NCI-H2227 (cell line): ENCODE results near the gene ATP8B1.

Experiments
- DNase-seq: peaks from one replicate; lab custom pipeline; 2025; ENCODE audit not compliant: unreplicated experiment; lab: John Stamatoyannopoulos, UW

ATP8B1 gene

DNA sequence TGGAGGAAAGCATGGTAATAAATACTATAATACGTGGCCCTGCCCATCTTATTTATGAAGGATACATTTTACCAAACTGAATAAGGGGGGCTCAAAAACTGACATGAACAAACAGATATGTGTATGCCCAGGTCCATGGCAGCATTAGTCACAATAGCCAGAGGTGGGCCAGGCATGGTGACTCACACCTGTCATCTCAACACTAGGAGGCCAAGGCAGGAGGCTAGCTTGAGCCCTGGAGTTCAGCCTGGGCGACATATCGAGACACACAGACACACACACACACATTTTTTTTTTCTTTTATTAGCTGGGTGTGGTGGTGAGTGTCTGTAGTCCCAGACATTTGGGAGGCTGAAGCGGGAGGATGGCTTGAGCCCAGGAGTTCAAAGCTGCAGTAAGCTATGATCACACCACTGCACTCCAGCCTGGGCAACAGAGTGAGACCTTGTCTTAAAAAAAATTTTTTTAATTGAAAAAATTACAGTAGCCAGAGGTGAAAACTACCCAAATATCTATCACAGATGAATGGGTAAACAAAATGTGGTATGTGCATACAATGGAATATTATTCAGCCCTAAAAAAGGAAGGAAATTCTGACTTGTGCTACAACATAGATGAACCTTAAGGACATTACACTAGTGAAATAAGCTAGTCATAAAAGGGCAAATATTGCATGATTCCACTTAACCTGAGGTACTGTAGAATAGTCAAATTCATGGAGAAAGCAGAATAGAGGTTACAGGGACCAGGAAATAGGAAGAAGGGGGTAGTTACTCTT, 8.0 kb downstream of the ATP8B1 start:
- DNase-seq = no peak

DNA sequence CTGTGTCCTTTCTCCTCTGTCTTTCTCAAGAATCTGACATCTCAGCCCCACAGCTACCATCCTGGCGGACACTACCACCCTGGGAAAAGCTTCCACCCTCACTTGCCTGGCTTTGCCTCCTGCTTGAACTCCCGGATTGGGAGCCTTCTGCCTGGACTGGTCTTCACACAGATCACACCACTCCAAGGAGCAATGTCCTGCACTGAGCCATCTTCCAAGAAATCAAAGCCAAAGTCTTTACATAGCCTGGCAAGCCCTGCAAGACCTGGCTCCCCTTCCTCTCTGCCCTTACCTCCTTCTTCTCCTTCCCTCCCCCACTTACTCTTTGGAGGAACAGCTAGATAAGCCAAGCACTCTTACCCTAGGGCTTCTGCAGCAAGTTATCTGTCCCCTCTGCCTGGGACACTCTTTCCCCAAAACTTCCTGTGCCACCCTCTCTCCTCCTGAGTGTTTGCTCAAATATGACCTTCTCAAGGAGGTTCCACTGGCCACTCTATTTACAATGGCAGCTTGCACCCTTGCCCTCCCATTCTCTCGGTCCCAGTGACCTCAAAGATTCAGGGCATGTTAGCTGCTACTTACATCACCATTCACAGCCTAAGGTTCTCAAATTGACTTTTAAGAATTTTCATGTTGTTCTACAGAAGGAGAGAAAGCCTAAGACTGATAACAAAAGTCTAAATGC, 9.7 kb downstream of the ATP8B1 start:
- DNase-seq = no peak

DNA sequence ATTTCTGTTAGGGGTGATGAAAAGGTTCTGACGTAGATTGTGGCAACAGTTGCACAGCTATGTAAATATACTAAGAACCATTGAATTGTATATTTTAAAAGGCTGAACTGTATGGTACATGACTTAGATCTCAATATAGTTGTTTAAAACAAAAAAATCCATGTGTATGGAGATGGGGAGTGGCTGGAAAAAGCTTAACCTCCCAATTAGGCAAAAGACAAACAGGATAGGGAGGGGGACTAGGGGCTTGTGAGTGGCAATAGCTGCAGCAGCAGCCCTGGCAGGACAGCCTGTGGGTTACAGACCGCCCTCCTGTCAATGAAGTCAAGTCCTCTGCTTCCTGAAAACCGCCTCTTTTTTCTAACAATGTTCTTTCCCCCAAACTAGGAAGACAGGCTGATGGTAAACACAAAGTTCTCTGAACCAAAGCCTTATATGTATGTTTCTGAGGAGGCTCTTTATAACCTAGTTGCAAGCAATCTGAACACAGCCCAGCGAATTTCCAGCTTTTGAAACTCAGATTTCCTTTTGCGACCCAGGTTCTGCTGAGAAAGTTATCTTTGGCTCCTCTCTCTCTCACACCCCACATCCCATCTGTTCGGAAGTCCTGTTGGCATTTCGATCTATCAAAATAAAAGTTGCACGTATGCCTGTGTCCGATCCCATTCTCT, 10.3 kb downstream of the ATP8B1 start:
- no peak for DNase-seq

DNA sequence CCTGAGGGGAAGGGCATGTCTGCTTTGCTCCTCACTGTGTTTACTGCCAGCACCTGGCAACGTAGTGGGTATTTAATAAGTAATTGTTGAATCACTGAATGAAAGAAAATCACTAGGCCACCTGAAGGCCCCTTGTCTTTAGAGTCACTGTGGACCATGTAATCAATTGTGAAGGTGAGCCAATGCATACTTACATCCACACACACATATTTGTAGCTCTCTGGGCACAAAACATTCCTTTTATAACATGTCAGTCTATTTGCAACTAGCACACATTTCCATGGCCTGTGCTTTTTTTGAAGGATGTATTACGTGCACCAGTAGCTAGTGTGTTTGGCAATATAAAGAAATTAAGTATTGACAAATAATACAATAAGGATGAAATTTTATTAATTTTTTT, 11.2 kb downstream of the ATP8B1 start:
- DNase-seq = no peak

DNA sequence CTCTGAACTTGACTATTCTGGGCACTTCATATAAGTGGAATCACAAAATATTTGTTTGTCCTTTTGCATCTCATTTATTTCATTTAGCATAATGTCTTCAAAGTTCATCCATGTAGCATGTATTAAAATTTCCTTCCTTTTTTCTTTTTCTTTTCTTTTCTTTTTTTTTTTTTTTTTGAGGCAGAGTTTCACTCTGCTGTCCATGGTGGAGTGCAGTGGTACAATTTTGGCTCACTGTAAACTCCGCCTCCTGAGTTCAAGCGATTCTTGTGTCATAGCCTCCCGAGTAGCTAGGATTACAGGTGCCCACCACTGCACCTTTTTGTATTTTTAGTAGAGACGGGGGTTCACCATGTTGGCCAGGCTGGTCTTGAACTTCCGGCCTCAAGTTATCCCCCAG, 11.9 kb downstream of the ATP8B1 start:
- DNase-seq = no peak

DNA sequence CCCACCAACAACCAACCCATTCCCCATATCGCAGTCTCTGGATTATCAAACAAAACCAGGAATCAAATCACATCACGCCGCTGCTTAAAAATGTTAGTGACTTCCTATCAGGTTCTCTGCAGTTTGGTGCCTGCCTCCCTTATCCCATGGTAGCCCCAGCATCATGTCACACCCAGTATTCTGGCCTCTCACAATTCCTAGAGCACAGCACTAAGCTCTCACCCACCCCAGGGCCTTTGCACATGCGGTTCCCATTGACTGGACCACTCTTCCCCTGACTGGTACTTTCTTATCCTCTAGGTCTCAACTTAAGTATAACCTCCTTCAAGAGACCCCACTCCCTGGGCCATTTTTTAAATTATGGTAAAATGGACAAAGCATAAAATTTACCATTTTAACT, 12.8 kb downstream of the ATP8B1 start:
- DNase-seq = no peak

DNA sequence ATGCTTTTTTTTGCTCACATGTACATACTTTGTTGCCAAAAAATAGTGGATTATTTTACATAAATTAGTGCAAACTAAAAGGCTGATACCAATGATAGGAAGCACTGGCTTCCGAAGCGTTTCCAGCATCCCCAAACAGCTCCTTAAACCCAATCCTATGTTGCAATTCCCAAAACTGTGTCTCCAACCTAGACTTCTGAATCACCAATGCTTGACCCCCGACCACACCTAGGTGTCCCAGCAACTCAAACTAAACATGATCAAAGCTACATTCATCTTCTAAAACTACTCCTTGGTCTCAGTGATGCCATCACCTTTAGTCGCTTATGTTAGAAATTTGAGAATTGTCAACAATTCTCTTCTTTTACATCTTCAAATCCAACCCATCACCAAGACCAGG, 13.4 kb downstream of the ATP8B1 start:
- no peak for DNase-seq

DNA sequence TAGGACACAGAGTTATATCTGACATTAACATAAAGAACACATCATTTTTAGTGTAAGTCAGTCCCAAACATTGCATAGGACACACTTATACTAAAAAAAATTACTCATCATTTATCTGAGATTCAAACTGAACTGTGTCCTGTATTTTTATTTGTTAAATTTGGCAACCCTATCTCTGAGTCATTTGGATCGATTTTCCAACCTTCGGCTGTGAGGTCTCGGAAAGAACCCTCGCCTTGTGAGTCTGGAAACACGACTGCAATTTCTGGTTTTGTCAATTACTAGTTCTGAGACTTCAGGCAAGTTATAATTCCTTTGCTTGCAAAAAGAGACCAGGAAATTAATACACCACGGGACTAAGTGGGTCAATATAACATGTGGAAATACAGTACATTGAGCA, 14.0 kb downstream of the ATP8B1 start:
- DNase-seq = no peak

DNA sequence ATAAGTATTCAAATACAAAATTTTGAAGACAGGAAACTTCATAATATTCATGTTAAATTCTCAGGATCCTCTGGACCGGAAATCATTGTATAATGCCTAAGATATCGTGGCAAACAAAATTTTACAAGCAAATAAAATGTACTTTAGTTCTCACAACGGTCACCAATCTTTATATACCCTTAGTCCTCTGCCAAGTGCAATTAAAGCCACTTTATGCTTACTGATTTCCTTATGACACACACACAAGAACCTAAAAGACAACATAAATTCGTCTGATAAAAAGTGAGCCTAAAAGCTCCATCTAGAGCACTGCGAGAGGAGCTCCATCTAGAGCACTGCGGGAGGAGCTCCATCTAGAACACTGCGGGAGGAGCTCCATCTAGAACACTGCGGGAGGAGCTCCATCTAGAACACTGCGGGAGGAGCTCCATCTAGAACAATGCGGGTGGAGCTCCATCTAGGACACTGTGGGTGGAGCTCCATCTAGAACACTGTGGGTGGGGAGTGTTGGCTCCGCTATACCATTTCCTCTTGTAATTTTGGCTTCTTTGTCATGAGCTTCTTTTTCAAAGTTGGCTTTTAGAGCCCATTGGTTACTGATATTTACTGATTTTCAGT, 15.9 kb downstream of the ATP8B1 start:
- no peak for DNase-seq

DNA sequence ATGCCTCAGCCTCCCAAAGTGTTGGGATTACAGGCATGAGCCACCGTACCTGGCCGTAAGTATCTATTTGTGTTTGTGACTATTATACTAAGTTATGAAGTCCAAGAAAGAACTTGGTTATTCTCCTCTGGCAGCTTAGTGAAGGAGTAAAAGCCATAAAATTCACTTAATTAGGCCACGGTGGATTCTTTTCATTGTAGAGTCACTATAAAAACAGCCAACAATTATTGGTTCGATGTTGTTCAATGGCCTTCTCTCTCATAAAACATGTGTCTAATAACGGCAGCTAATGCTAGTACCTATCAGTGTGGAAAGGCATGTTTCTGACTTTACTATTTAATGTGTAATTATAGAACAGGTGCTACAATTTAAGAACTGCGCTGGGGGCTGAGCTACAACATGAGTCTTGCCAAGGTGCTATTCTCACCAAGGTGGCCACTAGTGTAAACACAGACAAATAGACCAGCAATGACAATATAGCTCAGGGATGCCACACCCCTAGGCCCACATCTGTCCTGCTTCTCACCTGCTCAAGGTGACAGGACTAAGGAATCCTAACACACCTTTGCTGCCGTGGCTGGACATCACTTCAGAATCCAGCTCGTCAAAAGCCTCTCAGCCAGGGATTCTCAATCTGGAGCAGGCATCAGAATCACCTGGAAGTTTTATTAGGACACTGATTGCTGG, 17.2 kb downstream of the ATP8B1 start:
- no peak for DNase-seq

DNA sequence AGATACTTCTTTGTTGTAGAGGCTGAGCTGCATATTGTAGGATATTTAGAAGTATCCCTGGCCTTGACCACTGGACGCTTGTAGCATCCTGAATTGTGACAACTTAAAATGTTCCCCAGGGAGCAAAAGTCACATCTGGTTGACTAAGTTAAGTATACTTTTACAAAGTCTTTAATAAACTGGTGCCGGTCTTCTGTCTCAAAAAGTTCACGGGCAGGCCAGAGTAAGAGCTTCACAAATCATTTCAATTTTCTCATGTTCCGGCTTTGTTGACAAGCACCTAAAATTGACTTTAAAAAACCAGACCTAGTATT, 18.4 kb downstream of the ATP8B1 start:
- no peak for DNase-seq

DNA sequence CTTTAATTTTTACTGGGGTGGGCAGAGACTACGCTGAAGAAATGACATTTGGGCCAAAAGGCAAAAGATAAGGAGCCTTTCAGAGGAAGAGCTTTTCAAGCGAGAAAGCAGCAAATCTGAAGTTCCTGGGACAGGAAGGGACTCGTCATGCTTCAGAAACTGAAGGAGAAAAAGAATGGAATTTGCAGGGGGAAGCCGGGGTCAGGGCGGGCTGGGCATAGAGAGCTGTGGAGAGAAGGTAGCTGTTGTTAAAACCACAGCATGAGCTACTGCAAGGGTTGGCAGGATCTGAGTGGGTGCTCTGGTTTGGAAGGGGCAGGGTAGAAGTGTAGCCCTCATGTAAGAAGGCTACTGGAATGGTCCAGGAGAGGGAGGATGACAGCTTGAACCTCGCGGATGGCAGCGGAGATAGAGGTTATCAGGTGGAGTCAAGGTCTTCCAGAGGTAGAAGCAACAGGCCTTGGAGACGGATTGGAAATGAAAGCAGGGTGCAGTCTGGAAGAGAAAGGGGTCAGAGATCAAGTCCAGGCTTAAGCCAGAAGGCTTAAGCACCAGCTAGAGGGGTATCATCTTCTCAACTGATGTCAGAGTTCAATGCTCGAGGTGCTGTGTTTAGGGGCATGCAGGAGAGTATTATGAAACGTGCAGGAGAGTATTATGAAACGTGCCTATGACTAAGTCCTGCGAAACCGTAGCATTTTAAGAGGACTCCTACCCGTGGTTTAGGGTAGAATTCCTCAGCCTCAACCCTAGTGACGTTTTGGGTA, 18.9 kb downstream of the ATP8B1 start:
- no peak for DNase-seq

DNA sequence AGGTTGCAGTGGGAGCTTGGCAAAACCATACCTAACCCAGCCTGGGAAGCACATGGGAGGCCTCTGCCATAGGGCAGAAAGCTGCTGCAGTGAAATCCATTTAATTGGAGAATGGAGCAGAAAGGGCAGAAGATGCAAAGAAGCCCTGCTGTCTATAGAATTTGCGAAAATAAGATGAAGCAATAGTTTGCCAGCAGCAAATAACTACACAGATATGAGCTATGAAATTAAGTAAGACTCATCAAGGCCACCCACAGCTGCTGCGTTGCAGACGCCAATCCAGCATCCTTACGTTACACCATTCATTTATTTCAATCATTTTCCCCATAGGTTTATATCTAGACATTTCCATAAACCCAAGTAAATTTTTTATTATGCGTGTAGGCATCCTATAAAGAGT, 21.1 kb downstream of the ATP8B1 start:
- DNase-seq = no peak

DNA sequence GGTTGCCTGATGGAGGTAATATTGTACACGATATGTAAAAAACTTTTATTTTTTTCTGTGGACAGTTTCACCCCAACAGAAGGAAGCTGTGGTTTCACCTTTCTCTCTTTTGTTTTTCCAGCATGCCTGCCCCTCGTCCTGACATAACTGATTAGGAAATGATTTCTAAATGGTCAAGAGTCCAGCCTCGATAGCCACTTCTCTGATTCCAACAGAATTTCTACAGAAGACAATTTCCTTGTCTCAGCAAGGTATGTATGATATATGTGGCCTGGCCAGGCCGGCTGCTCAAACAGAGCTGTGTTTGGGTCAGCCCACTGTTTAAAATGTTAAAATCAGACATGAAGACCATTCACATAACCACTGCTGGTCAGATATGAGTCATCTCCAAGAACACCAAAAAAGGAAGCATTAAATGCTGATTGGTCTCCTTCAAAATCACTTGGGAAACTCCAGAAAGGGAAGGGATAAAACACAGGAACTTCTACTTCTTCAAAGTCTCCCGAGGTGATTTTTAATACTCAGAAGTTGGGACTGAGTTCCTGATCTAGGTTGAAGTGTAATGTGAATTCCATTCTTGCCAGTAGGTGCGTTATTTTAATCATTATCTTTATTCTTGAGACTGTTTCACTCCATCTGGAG, 22.3 kb downstream of the ATP8B1 start:
- DNase-seq = no peak

DNA sequence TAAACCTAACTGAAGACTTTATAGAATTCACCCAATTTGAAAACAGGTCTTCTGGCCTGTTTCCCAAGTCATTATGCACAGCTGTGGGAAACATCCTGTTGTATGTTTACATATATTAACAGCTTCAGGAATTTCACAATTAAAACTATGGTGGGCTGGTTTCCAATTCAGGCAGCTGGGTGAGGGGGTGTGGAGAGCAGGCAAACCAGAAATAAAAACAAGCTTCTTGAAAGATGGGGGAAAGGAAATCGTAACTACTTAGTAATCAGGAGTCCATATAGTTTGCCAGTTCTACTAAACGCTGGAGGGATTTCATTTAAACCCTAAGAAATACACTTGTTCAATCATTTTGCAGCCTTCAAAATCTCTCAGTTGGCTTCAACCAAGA, 22.8 kb downstream of the ATP8B1 start:
- DNase-seq = no peak

DNA sequence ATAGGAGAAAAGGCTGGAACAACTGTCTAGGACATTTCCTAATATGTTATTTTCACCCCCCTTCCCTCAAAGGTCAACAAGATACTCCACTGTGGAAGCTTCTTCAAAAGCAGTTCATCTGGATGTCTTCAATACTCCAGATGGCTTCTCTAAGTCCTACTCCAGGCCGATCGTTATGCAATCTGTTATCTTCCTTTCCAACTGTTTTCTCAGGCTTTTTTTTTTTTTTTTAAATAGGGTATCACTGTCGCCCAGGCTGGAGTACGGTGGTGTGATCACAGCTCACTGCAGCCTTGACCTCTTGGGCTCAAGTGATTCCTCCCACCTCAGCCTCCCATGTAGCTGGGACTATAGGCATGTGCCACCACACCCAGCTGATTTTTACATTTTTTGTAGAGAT, 26.3 kb downstream of the ATP8B1 start:
- no peak for DNase-seq

DNA sequence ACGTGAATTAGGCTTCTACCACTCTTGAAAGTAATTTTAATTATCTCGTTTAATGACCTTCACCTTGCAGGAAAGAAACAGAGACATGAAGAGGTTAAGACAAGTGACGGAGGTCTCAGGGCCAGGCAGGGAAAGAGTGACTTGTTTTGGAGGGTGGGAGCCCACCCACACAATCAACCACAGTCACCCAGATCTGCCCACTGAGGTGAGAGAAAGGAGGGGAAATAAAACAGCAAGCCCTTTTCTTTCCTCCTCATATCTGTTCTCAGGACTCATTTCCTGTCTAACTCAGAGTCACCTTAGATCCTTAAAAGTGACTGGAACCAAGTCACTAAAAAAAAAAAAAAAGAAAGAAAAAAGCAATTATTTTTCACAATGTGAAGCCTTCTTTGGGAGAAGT, 26.8 kb downstream of the ATP8B1 start:
- DNase-seq = no peak

DNA sequence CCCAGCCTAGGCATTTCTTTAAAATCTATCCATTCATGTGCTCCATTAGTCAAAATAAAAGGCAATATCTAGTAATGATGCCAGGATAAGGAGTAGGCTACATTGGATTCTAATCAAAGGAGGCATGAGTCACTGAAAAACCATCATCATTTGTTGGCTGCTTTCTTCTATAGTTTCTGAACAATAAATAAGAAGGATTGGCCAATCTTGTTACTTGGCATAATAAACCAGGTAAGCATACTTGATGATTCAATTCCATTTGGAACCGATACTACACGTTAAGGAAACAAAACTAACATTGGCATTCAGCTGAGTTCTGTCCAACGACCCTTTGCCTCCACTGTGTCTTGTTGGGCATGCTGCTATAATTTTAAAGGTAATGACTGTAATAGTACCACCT, 27.2 kb downstream of the ATP8B1 start:
- no peak for DNase-seq

DNA sequence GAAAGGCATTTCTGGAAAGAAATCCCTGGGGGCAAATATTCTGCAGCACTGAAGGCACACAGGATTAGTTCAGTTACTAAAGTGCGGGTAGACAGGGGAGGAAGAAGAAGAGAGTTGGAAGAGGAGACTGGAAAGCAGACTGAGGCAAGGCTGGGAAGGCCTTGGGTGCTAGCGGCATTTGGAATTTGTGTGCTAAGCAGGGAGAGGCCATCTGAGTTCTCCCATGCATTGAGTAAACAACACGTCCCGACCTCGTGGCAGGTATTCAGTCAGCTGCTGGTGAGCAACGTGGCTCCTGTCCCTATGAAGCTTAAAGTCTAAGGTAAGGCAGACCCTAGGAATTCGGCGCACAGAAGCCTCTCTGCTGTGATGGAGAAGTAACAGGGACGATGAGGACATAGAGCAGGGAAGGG, 30.7 kb downstream of the ATP8B1 start:
- DNase-seq = no peak

DNA sequence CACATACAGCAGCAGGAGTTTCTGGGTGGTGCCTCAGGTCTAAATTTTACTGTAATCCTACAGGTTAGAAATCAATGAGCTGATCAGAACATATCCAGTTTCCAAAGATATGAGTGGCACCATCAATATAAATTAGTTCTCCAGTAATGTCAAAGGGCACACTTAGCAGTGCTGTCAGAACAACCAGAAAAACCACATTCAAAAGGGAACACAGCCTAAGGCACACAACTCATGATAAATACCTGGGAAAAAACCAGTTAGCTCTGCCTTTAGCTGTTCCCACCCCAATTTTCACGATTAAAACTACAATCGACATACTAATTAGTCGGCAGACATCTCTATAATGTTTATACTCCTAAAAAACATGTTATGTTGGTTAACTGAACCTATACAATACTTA, 31.5 kb downstream of the ATP8B1 start:
- DNase-seq = no peak
